Endodermal cell (in vitro differentiated cells): ENCODE data around the gene ZNF646. TPM values are rescaled to one million over a fixed set of nuclear protein-coding genes. Genes with fewer than 3 reads are reported as not detected.

Source experiments
- DNase-seq: peaks from one replicate; pipeline ENCODE4 v3.0.0-alpha.2; 2017
- H3K27ac ChIP-seq: 2 replicates; pipeline ENCODE4 v1.5.1; 2013; ENCODE audit warnings: mild to moderate bottlenecking, low read depth, low read length, moderate library complexity
- H3K27me3 ChIP-seq: 2 replicates; pipeline ENCODE4 v1.6.1; 2013; ENCODE audit warnings: mild to moderate bottlenecking, low read length, moderate library complexity; ENCODE audit not compliant: insufficient read depth, control insufficient read depth, poor library complexity, severe bottlenecking
- H3K36me3 ChIP-seq: 2 replicates; pipeline ENCODE4 v1.7.0; 2013; ENCODE audit warnings: mild to moderate bottlenecking, low read length, moderate library complexity; ENCODE audit not compliant: control insufficient read depth, insufficient read depth
- H3K4me1 ChIP-seq: one replicate; pipeline ENCODE4 v1.7.0; 2013; ENCODE audit warnings: low read length; ENCODE audit not compliant: control insufficient read depth, insufficient read depth
- H3K4me3 ChIP-seq: 2 replicates; pipeline ENCODE4 v1.5.1; 2013; ENCODE audit warnings: mild to moderate bottlenecking, low read length, moderate library complexity
- H3K9ac ChIP-seq: 2 replicates; pipeline ENCODE4 v1.6.1; 2013; ENCODE audit warnings: mild to moderate bottlenecking, low read length, moderate library complexity; ENCODE audit not compliant: poor library complexity, severe bottlenecking; ENCODE audit errors: extremely low read depth
- H3K9me3 ChIP-seq: 2 replicates; pipeline ENCODE4 v1.6.1; 2013; ENCODE audit warnings: mild to moderate bottlenecking, low read length, moderate library complexity; ENCODE audit not compliant: control insufficient read depth
- H3K27ac Mint-ChIP-seq: 2 replicates; pipeline ENCODE4 v1.8.0; 2020; ENCODE audit warnings: mixed read lengths
- H3K27me3 Mint-ChIP-seq: 2 replicates; pipeline ENCODE4 v1.8.0; 2021; ENCODE audit warnings: mild to moderate bottlenecking, mixed read lengths; ENCODE audit not compliant: insufficient read depth
- H3K36me3 Mint-ChIP-seq: 2 replicates; pipeline ENCODE4 v1.8.0; 2020; ENCODE audit warnings: low read depth, mixed read lengths
- H3K4me1 Mint-ChIP-seq: 2 replicates; pipeline ENCODE4 v1.8.0; 2020; ENCODE audit warnings: mixed read lengths
- H3K4me3 Mint-ChIP-seq: 2 replicates; pipeline ENCODE4 v1.8.0; 2020; ENCODE audit warnings: mild to moderate bottlenecking, moderate library complexity, mixed read lengths
- H3K9me3 Mint-ChIP-seq: 2 replicates; pipeline ENCODE4 v1.8.0; 2020; ENCODE audit warnings: mild to moderate bottlenecking, mixed read lengths
- WGBS, 2 experiments: methylation state at CpG; one replicate each; pipeline versions ENCODE4 v1.1.5 to v1.1.7; 2013; ENCODE audit warnings: missing lambda C conversion rate in 2 of 2, mixed read lengths in 1 of 2; ENCODE audit not compliant: insufficient coverage in 1 of 2, insufficient read length in 1 of 2; 5-methylcytosine and 5-hydroxymethylcytosine counted together
- total RNA-seq, 2 donors: library from RNA; stranded (reverse); fragmentation: NEBNext Ultra II Directional in 1 of 2; extraction: Animal tissue kit (Norgen Biotek cat#: 25700) in 1 of 2; gene quantifications; 2 replicates in 1 of 2; 3 replicates in 1 of 2; pipeline ENCODE4 v1.2.1, GENCODE V29; 2021
- TF ChIP-seq, protein P1 (sequence below): fragments of 200-600 bp; sonication (generic); conservative IDR thresholded peaks from 2 replicates; pipeline ENCODE4 v1.5.0; 2021; ENCODE audit warnings: antibody characterized with exemption, mild to moderate bottlenecking

ZNF646 gene
- total RNA-seq, 2 donors from 2014 or later = 24.9 to 29.2 TPM

DNA sequence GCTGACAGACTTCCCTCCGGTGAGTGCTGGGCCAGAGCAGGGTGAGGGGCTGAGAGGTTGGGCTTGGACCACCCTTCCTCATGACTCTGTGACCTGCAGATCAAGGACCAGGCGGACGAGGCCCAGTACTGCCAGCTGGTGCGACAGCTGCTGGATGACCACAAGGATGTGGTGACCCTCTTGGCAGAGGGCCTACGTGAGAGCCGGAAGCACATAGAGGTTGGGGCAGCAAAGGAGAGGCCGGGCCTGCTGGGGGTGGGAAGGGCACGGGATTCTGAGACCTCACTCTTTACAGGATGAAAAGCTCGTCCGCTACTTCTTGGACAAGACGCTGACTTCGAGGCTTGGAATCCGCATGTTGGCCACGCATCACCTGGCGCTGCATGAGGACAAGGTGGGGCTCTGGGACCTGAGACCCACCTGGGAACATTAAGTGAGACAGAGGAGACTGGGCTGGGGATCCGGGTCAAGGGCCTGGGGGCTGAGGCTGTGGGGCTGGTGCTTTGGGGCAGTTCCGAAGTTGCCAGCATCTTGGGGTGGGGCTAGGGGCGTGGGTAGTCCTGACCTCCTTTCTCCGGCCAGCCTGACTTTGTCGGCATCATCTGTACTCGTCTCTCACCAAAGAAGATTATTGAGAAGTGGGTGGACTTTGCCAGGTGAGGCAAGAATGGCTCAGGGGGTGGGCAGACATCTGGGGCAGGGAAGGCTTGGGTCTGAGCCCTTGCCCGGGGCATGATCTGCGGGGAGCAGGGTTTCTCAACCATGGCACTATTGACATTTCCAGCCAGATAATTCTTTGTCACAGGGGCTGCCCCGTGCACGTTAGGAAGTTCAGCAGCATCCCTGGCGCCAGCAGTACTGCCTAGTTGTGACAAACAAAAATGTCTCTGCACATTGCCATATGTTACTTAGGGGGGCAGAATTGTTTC, 36.1 kb downstream of the ZNF646 start:
- Histone ChIP-seq H3K9me3 (no peaks in the 10 kb centered on the region), H3K27me3 (no peaks in the 10 kb centered on the region), H3K9ac (no peak overlapping the region), H3K4me3 (no peak overlapping the region), H3K4me1 (no peaks in the 10 kb centered on the region), H3K27ac (no peak overlapping the region), H3K36me3 (peaks cover 33% of the 10 kb centered on the region)
- no peaks in the 10 kb centered on the region for H3K27me3 Mint-ChIP-seq
- WGBS, 2 experiments = 94 to 97% methylated on average over 20 to 26 of the region's 26 CpGs
- H3K36me3 Mint-ChIP-seq = peaks cover 32% of the 10 kb centered on the region
- H3K4me1 Mint-ChIP-seq = no peaks in the 10 kb centered on the region
- DNase-seq = no peak
- peaks cover 1% of the 10 kb centered on the region for H3K9me3 Mint-ChIP-seq
- H3K4me3 Mint-ChIP-seq = peak overlapping the region; percentile 57
- H3K27ac Mint-ChIP-seq = no peak overlapping the region
- TF ChIP-seq, protein P1, sequence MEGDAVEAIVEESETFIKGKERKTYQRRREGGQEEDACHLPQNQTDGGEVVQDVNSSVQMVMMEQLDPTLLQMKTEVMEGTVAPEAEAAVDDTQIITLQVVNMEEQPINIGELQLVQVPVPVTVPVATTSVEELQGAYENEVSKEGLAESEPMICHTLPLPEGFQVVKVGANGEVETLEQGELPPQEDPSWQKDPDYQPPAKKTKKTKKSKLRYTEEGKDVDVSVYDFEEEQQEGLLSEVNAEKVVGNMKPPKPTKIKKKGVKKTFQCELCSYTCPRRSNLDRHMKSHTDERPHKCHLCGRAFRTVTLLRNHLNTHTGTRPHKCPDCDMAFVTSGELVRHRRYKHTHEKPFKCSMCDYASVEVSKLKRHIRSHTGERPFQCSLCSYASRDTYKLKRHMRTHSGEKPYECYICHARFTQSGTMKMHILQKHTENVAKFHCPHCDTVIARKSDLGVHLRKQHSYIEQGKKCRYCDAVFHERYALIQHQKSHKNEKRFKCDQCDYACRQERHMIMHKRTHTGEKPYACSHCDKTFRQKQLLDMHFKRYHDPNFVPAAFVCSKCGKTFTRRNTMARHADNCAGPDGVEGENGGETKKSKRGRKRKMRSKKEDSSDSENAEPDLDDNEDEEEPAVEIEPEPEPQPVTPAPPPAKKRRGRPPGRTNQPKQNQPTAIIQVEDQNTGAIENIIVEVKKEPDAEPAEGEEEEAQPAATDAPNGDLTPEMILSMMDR = no peak

DNA sequence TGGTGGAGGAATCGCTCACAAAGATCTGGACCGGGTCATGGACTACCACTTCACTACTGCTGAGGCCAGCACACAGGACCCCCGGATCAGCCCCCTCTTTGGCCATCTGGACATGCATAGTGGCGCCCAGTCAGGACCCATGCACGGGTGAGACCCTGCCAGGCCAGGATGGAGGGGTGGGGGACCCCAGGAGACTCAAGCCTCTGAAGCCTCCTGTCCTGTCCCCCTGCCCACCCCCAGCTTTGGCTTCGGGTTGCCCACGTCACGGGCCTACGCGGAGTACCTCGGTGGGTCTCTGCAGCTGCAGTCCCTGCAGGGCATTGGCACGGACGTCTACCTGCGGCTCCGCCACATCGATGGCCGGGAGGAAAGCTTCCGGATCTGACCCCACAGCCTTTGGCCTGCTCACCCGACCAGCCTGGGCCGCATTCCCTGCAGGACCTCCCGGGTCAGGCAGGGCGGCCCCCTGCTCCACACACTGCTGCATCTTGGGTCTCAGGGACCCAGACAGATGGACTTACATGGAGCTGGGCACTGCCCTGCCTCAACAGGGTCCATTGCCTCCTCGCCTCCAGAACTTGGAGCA, 37.8 kb downstream of the ZNF646 start:
- no peaks in the 10 kb centered on the region for H3K4me1 Mint-ChIP-seq
- WGBS, 2 experiments = 93 to 96% methylated on average over 8 to 23 of the region's 23 CpGs
- no peak overlapping the region for H3K4me3 ChIP-seq

DNA sequence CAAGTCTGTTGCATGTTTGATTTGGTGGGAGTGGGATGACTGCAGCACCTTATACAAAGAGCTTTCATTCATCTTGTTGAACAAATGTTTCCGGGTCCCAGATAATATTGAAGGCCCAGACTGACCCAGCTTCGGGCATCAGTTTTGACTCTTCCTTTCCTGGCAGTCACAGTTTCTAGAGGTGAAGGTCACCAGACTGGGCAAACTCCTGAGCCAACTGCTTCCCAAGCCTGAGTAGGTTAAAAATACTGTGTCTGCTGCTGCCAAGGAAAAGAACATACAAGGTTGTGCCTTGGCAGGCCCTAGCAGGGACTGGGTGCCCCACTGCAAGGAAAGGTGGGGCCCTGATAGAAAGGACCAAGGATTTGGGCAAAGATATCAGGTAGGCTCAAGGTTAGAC, 38.5 kb downstream of the ZNF646 start:
- Histone ChIP-seq H3K4me1 (no peaks in the 10 kb centered on the region), H3K9ac (no peak overlapping the region), H3K36me3 (peaks cover 33% of the 10 kb centered on the region), H3K27ac (no peak overlapping the region), H3K9me3 (no peaks in the 10 kb centered on the region), H3K27me3 (no peaks in the 10 kb centered on the region), H3K4me3 (no peak overlapping the region)
- Mint-ChIP-seq H3K36me3 (peaks cover 34% of the 10 kb centered on the region), H3K4me1 (no peaks in the 10 kb centered on the region), H3K27me3 (no peaks in the 10 kb centered on the region), H3K9me3 (no peaks in the 10 kb centered on the region), H3K27ac (no peak overlapping the region), H3K4me3 (no peak overlapping the region)
- TF ChIP-seq, protein P1 = no peak
- no peak for DNase-seq
- 83 to 95% methylated on average over 2 of the region's 2 CpGs for WGBS, 2 experiments

More for the DNA sequence above, 37.8 kb downstream of the ZNF646 start:
- no peak for DNase-seq
- no peak overlapping the region for H3K27ac Mint-ChIP-seq
- Histone ChIP-seq H3K27ac (no peak overlapping the region), H3K4me1 (no peaks in the 10 kb centered on the region), H3K9ac (no peak overlapping the region), H3K9me3 (no peaks in the 10 kb centered on the region), H3K36me3 (peaks cover 33% of the 10 kb centered on the region), H3K27me3 (no peaks in the 10 kb centered on the region)
- TF ChIP-seq, protein P1 = no peak
- H3K4me3 Mint-ChIP-seq = no peak overlapping the region
- no peaks in the 10 kb centered on the region for H3K9me3 Mint-ChIP-seq
- H3K36me3 Mint-ChIP-seq = peaks cover 34% of the 10 kb centered on the region
- no peaks in the 10 kb centered on the region for H3K27me3 Mint-ChIP-seq
